ENCODE measurements around the gene BCAM.

DNA sequence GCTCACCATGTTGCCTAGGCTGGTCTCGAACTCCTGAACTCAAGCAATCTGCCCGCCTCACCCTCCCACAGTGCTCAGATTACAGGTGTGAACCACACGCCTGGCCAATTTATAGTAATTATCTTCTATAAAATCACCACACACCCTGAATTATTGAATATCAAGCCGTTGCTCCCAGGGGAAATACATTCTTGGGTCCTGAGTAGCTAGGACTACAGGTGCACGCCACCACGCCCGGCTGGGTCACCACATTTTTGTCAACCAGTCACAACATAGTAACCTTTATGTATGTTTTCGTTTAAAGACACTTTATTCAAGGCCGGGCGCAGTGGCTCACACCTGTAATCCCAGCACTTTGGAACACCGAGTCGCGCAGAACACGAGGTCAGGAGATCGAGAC, 22.9 kb upstream of the BCAM start:
- TF ChIP-seq EZH2 (IDR thresholded peaks at IDR 0.05; ENCODE audit: borderline replicate concordance, low read length), result no peak
- TF ChIP-seq, protein P1, sequence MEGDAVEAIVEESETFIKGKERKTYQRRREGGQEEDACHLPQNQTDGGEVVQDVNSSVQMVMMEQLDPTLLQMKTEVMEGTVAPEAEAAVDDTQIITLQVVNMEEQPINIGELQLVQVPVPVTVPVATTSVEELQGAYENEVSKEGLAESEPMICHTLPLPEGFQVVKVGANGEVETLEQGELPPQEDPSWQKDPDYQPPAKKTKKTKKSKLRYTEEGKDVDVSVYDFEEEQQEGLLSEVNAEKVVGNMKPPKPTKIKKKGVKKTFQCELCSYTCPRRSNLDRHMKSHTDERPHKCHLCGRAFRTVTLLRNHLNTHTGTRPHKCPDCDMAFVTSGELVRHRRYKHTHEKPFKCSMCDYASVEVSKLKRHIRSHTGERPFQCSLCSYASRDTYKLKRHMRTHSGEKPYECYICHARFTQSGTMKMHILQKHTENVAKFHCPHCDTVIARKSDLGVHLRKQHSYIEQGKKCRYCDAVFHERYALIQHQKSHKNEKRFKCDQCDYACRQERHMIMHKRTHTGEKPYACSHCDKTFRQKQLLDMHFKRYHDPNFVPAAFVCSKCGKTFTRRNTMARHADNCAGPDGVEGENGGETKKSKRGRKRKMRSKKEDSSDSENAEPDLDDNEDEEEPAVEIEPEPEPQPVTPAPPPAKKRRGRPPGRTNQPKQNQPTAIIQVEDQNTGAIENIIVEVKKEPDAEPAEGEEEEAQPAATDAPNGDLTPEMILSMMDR (IDR thresholded peaks at IDR 0.05; ENCODE audit: low read length), result no peak
